MV-4-11 (cell line): ENCODE results near the gene FXYD6.
"Not testable (repeated sequence)": the region's sequence is repeated elsewhere in the genome, so short reads cannot be mapped to it uniquely, and the experiment has no call there.

Source experiments
- DNase-seq: peaks from one replicate; lab custom pipeline; 2025; lab: John Stamatoyannopoulos, UW

FXYD6 gene

GRCh38 chr11:117869604-117870003, 6.9 kb downstream of the FXYD6 start:
- no peak for DNase-seq

- no peak for DNase-seq
Measured at GRCh38 chr11:117868815-117869561, 7.5 kb downstream of the FXYD6 start.

GRCh38 chr11:117868088-117868487, 8.4 kb downstream of the FXYD6 start:
- no peak for DNase-seq

- DNase-seq: no peak
Measured at GRCh38 chr11:117866526-117866925, 9.9 kb downstream of the FXYD6 start.

GRCh38 chr11:117865546-117865945, 10.9 kb downstream of the FXYD6 start:
- not testable (repeated sequence) for DNase-seq

- DNase-seq: no peak
Measured at GRCh38 chr11:117863383-117863782, 13.1 kb downstream of the FXYD6 start.

- no peak for DNase-seq
Measured at GRCh38 chr11:117862753-117863152, 13.7 kb downstream of the FXYD6 start.

- no peak for DNase-seq
Measured at GRCh38 chr11:117862019-117862725, 14.3 kb downstream of the FXYD6 start.

GRCh38 chr11:117861151-117862018, 15.1 kb downstream of the FXYD6 start:
- DNase-seq: no peak

- no peak for DNase-seq
Measured at GRCh38 chr11:117860139-117860538, 16.3 kb downstream of the FXYD6 start.

GRCh38 chr11:117859488-117860112, 16.9 kb downstream of the FXYD6 start:
- DNase-seq: no peak

GRCh38 chr11:117859061-117859460, 17.4 kb downstream of the FXYD6 start:
- DNase-seq: no peak

GRCh38 chr11:117857734-117858414, 18.6 kb downstream of the FXYD6 start:
- DNase-seq: no peak

GRCh38 chr11:117855912-117856651, 20.4 kb downstream of the FXYD6 start:
- no peak for DNase-seq

GRCh38 chr11:117855186-117855845, 21.1 kb downstream of the FXYD6 start:
- DNase-seq: no peak

- DNase-seq: no peak
Measured at GRCh38 chr11:117852309-117852708, 24.1 kb downstream of the FXYD6 start.

GRCh38 chr11:117851852-117852251, 24.6 kb downstream of the FXYD6 start:
- no peak for DNase-seq

GRCh38 chr11:117851106-117851505, 25.4 kb downstream of the FXYD6 start:
- peak; percentile 81 for DNase-seq

GRCh38 chr11:117849781-117850414, 26.6 kb downstream of the FXYD6 start:
- DNase-seq: no peak
